GF-D8 (cell line): ENCODE measurements around the gene GGTLC3.
"Not testable (repeated sequence)": the region's sequence is repeated elsewhere in the genome, so short reads cannot be mapped to it uniquely, and the experiment has no call there.

Experiments
- DNase-seq: peaks from one replicate; lab custom pipeline; 2025; lab: John Stamatoyannopoulos, UW

GGTLC3 gene

GRCh38 chr22:18513454-18513853 is 4.5 kb downstream of the GGTLC3 start:
- not testable (repeated sequence) for DNase-seq

- DNase-seq, result not testable (repeated sequence)
Measured at GRCh38 chr22:18512378-18512777, 5.6 kb downstream of the GGTLC3 start.

- not testable (repeated sequence) for DNase-seq
Measured at GRCh38 chr22:18511327-18511726, 6.6 kb downstream of the GGTLC3 start.

GRCh38 chr22:18496227-18496626 is 21.7 kb downstream of the GGTLC3 start:
- DNase-seq, result not testable (repeated sequence)
